Spleen (tissue), 7 donors: Measurements from ENCODE around the gene TBC1D24.

Experiments used
- CTCF ChIP-seq, 11 experiments: fragments of 200-600 bp in 7 of 11; fragments of 450-650 bp in 4 of 11; sonication (generic) in 4 of 11; IDR thresholded peaks in 8 of 11; conservative IDR thresholded peaks in 3 of 11; 1 replicate in 7 of 11; 2 replicates in 4 of 11; pipeline versions ENCODE4 v1.4.0 to v1.8.0; 2016 to 2021; ENCODE audit warnings: antibody characterized with exemption in 11 of 11, inconsistent platforms in 4 of 11, mild to moderate bottlenecking in 1 of 11
- POLR2A ChIP-seq, 3 donors: fragments of 450-650 bp; IDR thresholded peaks; one replicate each; pipeline ENCODE4 v1.5.1; 2017; ENCODE audit warnings: antibody characterized with exemption in 3 of 3, mild to moderate bottlenecking in 1 of 3
- donor health status: DM: no; HTN: no; CAD: no; lungs with moderate emphysema.
- donor health status: DM: no; HTN: no; CAD: no.
- donor health status: DM: no; HTN: no; CAD: no.

GRCh38 chr16:2483939-2484897, 9.3 kb downstream of the TBC1D24 start:
- no peak for TF ChIP-seq CTCF (IDR thresholded peaks at IDR 0.05 in 8 of 11, conservative IDR thresholded peaks at IDR 0.05 in 3 of 11)
- TF ChIP-seq POLR2A (IDR thresholded peaks at IDR 0.05), result no peak
